Caco-2 (cell line): ENCODE measurements around the gene BCAT1. TPM values are rescaled to one million over a fixed set of nuclear protein-coding genes. Genes with fewer than 3 reads are reported as not detected.

Source experiments
- BruUV-seq: library from RNA; stranded (reverse); fragments of 400-500 nt; replicated peaks from 2 replicates; lab custom pipeline; 2021; lab: Mats Ljungman, UMichigan
- CTCF ChIA-PET: fragments of 300-600 bp; sonication (Branson Sonifier 250); formaldehyde crosslinking; loops from one replicate; lab custom pipeline; 2022; ENCODE audit warnings: antibody characterized with exemption; lab: Charles Lee
- POLR2A ChIA-PET: fragments of 300-600 bp; sonication (Branson Sonifier 250); formaldehyde crosslinking; loops from one replicate; lab custom pipeline; 2022; ENCODE audit warnings: antibody characterized with exemption; lab: Charles Lee
- DNase-seq, 2 experiments: peaks; one replicate each; pipeline versions ENCODE4 v3.0.0 to v3.0.0-alpha.2; 2020 to 2022
- H3K27me3 ChIP-seq: replicated peaks from 2 replicates; pipeline ENCODE4 v1.6.0; 2011; ENCODE audit warnings: low read length; ENCODE audit not compliant: control insufficient read depth, insufficient read depth
- H3K36me3 ChIP-seq: 2 replicates; pipeline ENCODE4 v1.5.1; 2011; ENCODE audit warnings: low read length; ENCODE audit not compliant: control insufficient read depth, insufficient read depth
- H3K4me1 ChIP-seq: fragments of 250-450 bp; sonication (Bioruptor Pico); 2 replicates; pipeline ENCODE4 v1.5.1; 2020; ENCODE audit warnings: mild to moderate bottlenecking
- H3K4me3 ChIP-seq: 2 replicates; pipeline ENCODE4 v1.5.1; 2011; ENCODE audit warnings: low read depth, mild to moderate bottlenecking, control low read depth, low read length
- H3K9me3 ChIP-seq: fragments of 250-450 bp; sonication (Bioruptor Pico); 2 replicates; pipeline ENCODE4 v1.5.1; 2020; ENCODE audit warnings: mild to moderate bottlenecking, moderate library complexity
- H3K27ac Mint-ChIP-seq: one replicate; pipeline ENCODE4 v1.8.0; 2022; ENCODE audit warnings: mixed read lengths; ENCODE audit not compliant: unreplicated experiment
- H3K27me3 Mint-ChIP-seq: one replicate; pipeline ENCODE4 v1.8.0; 2022; ENCODE audit warnings: mixed read lengths; ENCODE audit not compliant: insufficient read depth, unreplicated experiment
- H3K36me3 Mint-ChIP-seq: one replicate; pipeline ENCODE4 v1.8.0; 2022; ENCODE audit warnings: mild to moderate bottlenecking, mixed read lengths; ENCODE audit not compliant: insufficient read depth, unreplicated experiment
- H3K4me1 Mint-ChIP-seq: one replicate; pipeline ENCODE4 v1.8.0; 2022; ENCODE audit warnings: low read depth, mixed read lengths; ENCODE audit not compliant: unreplicated experiment
- H3K4me3 Mint-ChIP-seq: one replicate; pipeline ENCODE4 v1.8.0; 2022; ENCODE audit warnings: mild to moderate bottlenecking, moderate library complexity, mixed read lengths; ENCODE audit not compliant: unreplicated experiment
- H3K9me3 Mint-ChIP-seq: one replicate; pipeline ENCODE4 v1.8.0; 2022; ENCODE audit warnings: mixed read lengths; ENCODE audit not compliant: unreplicated experiment
- CTCF ChIP-seq, 2 experiments: fragments of 200-600 bp in 1 of 2; IDR thresholded peaks; 1 replicate in 1 of 2; 2 replicates in 1 of 2; pipeline versions ENCODE4 v1.5.1 to v1.8.0; 2011 to 2022; ENCODE audit warnings: antibody characterized with exemption in 1 of 2, control low read depth in 1 of 2, inconsistent platforms in 1 of 2, low read depth in 1 of 2, low read length in 1 of 2, mild to moderate bottlenecking in 1 of 2, moderate library complexity in 1 of 2; ENCODE audit not compliant: insufficient read depth in 1 of 2, severe bottlenecking in 1 of 2, unreplicated experiment in 1 of 2
- intact Hi-C: fragments of 100-400 bp; cut with micrococcal nuclease; formaldehyde crosslinking; loops from one replicate; pipeline ENCODE4 v1.10.0; 2022; ENCODE audit not compliant: unreplicated experiment
- total RNA-seq: library from RNA; stranded (reverse); gene quantifications from 2 replicates; pipeline ENCODE4 v1.2.3, GENCODE V29; 2022

BCAT1 gene
- total RNA-seq, 1 experiment from 2014 or later: 432 TPM

- DNase-seq: no peak
- BruUV-seq: no TSS peak
- Mint-ChIP-seq H3K36me3 (peaks cover 51% of the 10 kb centered on the region), H3K9me3 (peaks cover 10% of the 10 kb centered on the region), H3K27me3 (no peaks in the 10 kb centered on the region), H3K4me1 (peaks cover 19% of the 10 kb centered on the region), H3K4me3 (no peak overlapping the region), H3K27ac (no peak overlapping the region)
- CTCF ChIA-PET: no interaction called here
- POLR2A ChIA-PET: no interaction called here
- H3K4me3 ChIP-seq: no peak overlapping the region
- intact Hi-C loops: no loop called here
- TF ChIP-seq CTCF (IDR thresholded peaks at IDR 0.05; ENCODE audit: insufficient read depth in 1 of 2, low read depth in 1 of 2, low read length in 1 of 2, severe bottlenecking in 1 of 2, unreplicated experiment in 1 of 2): no peak
- H3K27me3 ChIP-seq: no peaks in the 10 kb centered on the region
- 0 out of 2 replicates have a peak, but pooled peaks cover under 1% of the 10 kb centered on the region for H3K9me3 ChIP-seq
- no peaks in the 10 kb centered on the region for H3K36me3 ChIP-seq
- H3K4me1 ChIP-seq: no peaks in the 10 kb centered on the region
Measured at GRCh38 chr12:24899503-24900075, 49.3 kb downstream of the BCAT1 start.

GRCh38 chr12:24898606-24899005, 50.3 kb downstream of the BCAT1 start:
- POLR2A ChIA-PET: no interaction called here
- BruUV-seq: no TSS peak
- Histone ChIP-seq H3K4me3 (no peak overlapping the region), H3K4me1 (no peaks in the 10 kb centered on the region), H3K27me3 (no peaks in the 10 kb centered on the region), H3K9me3 (no peaks in the 10 kb centered on the region), H3K36me3 (no peaks in the 10 kb centered on the region)
- TF ChIP-seq CTCF (IDR thresholded peaks at IDR 0.05; ENCODE audit: insufficient read depth in 1 of 2, low read depth in 1 of 2, low read length in 1 of 2, severe bottlenecking in 1 of 2, unreplicated experiment in 1 of 2): no peak
- Mint-ChIP-seq H3K4me1 (peaks cover 25% of the 10 kb centered on the region), H3K9me3 (peaks cover 10% of the 10 kb centered on the region), H3K4me3 (no peak overlapping the region), H3K27me3 (no peaks in the 10 kb centered on the region), H3K27ac (no peak overlapping the region), H3K36me3 (peaks cover 49% of the 10 kb centered on the region)
- DNase-seq: no peak
- CTCF ChIA-PET: no interaction called here
- intact Hi-C loops: no loop called here

GRCh38 chr12:24898185-24898584, 50.7 kb downstream of the BCAT1 start:
- Histone ChIP-seq H3K27me3 (no peaks in the 10 kb centered on the region), H3K4me3 (no peak overlapping the region), H3K9me3 (no peaks in the 10 kb centered on the region), H3K36me3 (no peaks in the 10 kb centered on the region), H3K4me1 (no peaks in the 10 kb centered on the region)
- peaks cover 10% of the 10 kb centered on the region for H3K9me3 Mint-ChIP-seq
- POLR2A ChIA-PET: no interaction called here
- DNase-seq: no peak
- BruUV-seq: no TSS peak
- intact Hi-C loops: no loop called here
- CTCF ChIA-PET: no interaction called here
- H3K4me1 Mint-ChIP-seq: peaks cover 25% of the 10 kb centered on the region
- H3K27ac Mint-ChIP-seq: no peak overlapping the region
- TF ChIP-seq CTCF (IDR thresholded peaks at IDR 0.05; ENCODE audit: insufficient read depth in 1 of 2, low read depth in 1 of 2, low read length in 1 of 2, severe bottlenecking in 1 of 2, unreplicated experiment in 1 of 2): no peak
- H3K4me3 Mint-ChIP-seq: no peak overlapping the region
- H3K36me3 Mint-ChIP-seq: peaks cover 45% of the 10 kb centered on the region
- H3K27me3 Mint-ChIP-seq: no peaks in the 10 kb centered on the region
